HG02981 (cell line): Measurements from ENCODE around the gene SDSL.

Source experiments
- ATAC-seq: cut with Tn5 transposase; IDR thresholded peaks from one replicate; pipeline ENCODE4 v1.9.1; 2021; ENCODE audit warnings: mild to moderate bottlenecking, moderate library complexity; ENCODE audit not compliant: unreplicated experiment

SDSL gene

DNA sequence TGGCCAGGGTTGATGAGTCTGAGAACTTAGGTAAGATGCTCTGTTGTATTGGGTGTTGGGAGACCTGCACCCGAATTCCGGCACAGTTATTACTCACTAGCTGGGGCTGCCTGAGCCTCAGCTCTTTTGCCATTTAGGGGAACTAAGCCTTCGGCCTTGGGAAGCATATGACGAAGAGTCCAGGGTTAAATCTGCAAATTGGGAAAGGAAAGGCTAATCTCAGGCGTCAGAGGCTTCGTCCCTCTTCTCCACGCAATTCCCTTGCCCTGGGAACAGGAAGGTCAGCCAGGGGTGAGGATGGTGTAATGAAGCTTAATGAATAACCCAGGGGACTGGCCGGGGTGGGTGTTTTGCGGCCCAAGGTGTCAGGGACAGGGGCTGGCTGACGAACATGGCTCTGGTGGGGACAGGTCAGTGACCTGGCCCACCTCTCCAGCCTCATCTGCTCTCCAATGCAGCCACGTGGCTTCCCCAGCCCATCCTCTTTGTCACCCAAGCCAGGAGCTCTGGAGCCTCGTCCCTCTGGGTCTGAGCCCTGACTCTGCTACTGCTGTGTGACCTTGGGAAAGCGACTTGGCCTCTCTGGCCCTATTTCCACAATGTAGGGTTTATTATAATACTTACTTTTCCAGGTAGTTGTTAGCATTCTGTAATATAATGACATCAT is 3.8 kb upstream of the SDSL start:
- no peak for ATAC-seq

GRCh38 chr12:113420996-113421595 is 1.1 kb upstream of the SDSL start:
- ATAC-seq = no peak

GRCh38 chr12:113422886-113423669 is 898 bp downstream of the SDSL start:
- ATAC-seq = no peak

- ATAC-seq = no peak
These were observed 2.3 kb downstream of the SDSL start for GRCh38 chr12:113424456-113424855.

DNA sequence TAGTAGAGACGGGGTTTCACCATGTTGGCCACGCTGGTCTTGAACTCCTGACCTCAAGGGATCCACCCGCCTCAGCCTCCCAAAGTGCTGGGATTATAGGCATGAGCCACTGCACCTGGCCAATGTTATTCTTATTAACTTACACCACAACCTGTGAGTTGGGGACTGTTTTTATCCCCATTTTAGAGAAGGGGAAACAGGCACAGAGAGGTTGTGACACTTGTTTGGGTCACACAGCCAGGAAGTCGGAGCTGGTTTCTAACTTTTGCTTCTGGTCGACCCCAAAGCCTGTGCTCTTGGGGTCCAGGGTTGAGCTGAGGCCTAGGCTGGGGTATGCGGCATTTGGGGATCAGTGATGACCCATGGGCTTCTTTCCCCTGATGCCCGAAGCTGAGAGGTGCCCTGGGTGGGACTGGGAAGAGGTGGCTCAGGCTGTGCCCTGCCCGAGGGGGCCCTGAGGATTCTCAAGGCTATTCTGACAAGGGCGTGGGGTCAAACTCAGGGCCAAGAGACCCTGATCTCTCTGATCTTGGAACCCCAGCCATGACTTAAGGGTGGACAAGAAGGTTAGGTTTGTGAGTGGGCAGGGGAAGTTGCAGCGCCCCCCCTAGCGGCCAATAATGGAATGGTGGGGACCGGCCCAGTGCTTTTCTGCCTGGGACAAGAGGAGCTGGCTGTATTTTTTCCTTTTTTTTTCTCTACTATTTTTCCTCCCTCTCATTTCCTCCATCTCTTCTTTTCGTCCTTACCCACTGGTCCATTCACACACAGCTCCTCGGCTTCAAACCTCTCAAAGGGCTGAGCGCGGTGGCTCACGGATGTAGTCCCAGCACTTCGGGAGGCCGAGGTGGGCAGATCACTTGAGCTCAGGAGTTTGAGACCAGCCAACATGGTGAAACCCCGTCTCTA is 3.0 kb downstream of the SDSL start:
- ATAC-seq = no peak

- ATAC-seq = no peak
These were observed 3.8 kb downstream of the SDSL start for GRCh38 chr12:113425960-113426453.

DNA sequence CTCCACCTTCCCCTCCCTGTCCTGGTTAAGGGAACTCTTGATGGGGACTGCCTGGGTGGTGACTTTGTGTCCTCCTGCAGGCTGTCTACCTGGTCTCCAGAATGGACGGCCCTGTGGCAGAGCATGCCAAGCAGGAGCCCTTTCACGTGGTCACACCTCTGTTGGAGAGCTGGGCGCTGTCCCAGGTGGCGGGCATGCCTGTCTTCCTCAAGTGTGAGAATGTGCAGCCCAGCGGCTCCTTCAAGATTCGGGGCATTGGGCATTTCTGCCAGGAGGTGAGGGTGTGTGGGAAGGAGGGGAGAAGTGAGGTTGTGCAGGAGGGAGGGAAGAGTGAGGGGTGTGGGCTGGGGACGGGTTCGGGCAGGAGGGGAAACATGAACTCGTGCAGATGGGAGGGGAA is 5.7 kb downstream of the SDSL start:
- no peak for ATAC-seq

- ATAC-seq = no peak
These were observed 6.3 kb downstream of the SDSL start for GRCh38 chr12:113428482-113428881.

- ATAC-seq = no peak
These were observed 10.8 kb downstream of the SDSL start for GRCh38 chr12:113432986-113433385.

GRCh38 chr12:113435367-113435766 is 13.2 kb downstream of the SDSL start:
- no peak for ATAC-seq

GRCh38 chr12:113436586-113436985 is 14.4 kb downstream of the SDSL start:
- ATAC-seq = no peak

GRCh38 chr12:113436993-113437728 is 15.0 kb downstream of the SDSL start:
- ATAC-seq = no peak

DNA sequence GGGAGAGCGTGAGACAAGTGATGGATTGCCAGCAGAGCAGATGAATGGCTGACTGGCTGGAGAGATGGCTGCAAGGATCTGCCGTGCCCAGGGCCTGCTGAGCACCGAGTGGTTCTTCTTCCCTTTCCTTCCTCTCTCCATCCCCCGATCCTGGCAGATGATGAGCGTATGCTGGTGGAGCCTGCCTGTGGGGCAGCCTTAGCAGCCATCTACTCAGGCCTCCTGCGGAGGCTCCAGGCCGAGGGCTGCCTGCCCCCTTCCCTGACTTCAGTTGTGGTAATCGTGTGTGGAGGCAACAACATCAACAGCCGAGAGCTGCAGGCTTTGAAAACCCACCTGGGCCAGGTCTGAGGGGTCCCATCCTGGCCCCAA is 15.5 kb downstream of the SDSL start:
- ATAC-seq = no peak

DNA sequence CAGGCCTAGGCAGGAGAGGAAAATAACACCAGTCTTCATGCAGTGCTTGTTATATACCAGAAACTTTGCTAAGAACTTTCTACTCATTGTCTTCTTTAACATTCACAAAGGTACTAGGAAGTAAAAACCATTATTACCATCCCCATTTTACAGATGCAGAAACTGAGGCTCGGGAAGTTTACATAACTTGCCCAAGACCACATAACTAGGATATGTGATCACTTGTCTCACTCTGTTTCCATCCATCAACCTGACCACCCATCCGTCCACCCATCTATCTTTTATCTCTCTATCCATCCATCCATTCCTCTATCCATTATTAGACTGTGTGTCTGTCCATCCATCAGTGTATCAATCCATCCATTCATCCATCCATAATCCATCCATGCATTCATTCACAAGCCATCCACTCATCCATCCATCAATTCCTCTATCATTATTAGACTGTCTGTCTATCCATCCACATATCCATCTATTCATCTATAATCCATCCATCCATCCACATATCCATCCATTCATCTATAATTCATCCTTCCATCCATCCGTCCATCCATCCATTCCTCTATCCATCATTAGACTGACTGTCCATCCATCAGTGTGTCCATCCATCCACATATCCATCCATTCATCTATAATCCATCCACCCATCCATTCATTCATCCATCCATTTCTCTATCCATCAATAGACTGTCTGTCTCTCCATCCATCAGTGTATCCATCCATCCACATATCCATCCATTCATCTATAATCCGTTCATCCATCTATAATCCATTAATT is 16.5 kb downstream of the SDSL start:
- no peak for ATAC-seq

- ATAC-seq = no peak
These were observed 17.1 kb downstream of the SDSL start for GRCh38 chr12:113439301-113439597.

- ATAC-seq = no peak
These were observed 17.4 kb downstream of the SDSL start for GRCh38 chr12:113439606-113440030.

DNA sequence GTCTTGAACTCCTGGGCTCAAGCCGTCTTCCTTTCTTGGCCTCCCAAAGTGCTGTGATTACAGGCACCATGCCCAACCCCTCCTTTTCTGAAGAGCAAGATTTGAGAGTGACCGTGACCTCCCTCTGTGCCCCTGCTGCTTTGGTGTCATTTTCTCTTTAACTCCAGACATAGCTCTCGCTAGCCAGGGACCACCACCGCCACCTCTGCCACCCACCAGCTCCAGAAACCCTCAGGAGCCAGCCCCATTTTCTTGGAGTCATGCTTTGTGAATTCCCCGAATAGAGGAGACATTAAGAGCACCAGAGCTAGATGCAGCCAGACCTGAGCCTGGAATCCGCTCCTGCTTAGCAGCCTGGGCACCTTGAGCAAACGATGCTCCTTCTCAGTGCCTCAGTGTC is 18.2 kb downstream of the SDSL start:
- ATAC-seq = no peak

GRCh38 chr12:113440947-113441782 is 19.0 kb downstream of the SDSL start:
- ATAC-seq = no peak

DNA sequence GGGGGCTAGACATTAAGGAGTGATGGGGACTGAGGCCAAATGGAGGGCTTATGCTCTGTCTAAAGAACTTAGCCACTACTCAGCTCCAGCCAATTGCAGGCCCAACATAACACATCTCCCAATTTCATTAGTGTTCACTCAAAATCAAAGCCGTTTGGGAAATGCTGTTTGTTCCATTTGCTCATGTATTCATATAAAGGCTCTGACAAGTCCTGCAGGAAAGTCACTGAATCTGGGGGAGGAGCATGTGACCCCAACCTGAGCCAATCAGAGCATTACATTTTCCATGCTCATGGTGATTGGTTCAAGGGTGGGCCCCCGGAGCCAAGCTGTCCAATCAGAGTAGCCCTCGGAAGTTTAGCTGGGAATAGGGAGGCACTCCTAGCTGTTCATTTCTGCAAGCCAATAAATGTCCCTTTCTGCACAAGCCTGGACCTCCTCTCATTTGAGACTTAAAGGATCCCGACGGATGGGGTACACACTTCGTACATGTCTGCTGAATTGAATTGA is 20.9 kb downstream of the SDSL start:
- no peak for ATAC-seq
